CD4-positive, alpha-beta T cell (primary cell): ENCODE results near the gene PDXK. TPM values are rescaled to one million over a fixed set of nuclear protein-coding genes. Genes with fewer than 3 reads are reported as not detected.
A peak's percentile ranks its signal among the peaks of the same experiment; 100 is the strongest.

Experiments
- ATAC-seq: fragments of 200-7000 bp; cut with Tn5 transposase; one replicate; pipeline ENCODE4 v1.10.0; 2022; ENCODE audit warnings: mild to moderate bottlenecking; ENCODE audit not compliant: poor library complexity
- CTCF ChIA-PET: fragments of 350-600 bp; sonication (Branson Sonifier 250); formaldehyde crosslinking; loops from one replicate; lab custom pipeline; 2021; ENCODE audit warnings: antibody characterized with exemption, inconsistent platforms; lab: Charles Lee
- POLR2A ChIA-PET: fragments of 350-600 bp; sonication (Branson Sonifier 250); formaldehyde crosslinking; loops from one replicate; lab custom pipeline; 2021; ENCODE audit warnings: antibody characterized with exemption, inconsistent platforms; lab: Charles Lee
- DNase-seq, 14 experiments: peaks; one replicate each; pipeline ENCODE4 v3.0.0-alpha.2; 2013 to 2020; ENCODE audit warnings: mixed read lengths in 2 of 14
- H3K27ac ChIP-seq, 2 donors: one replicate each; pipeline versions ENCODE4 v1.5.1 to v1.7.0; 2013; ENCODE audit warnings: low read length in 2 of 2, low read depth in 1 of 2, mild to moderate bottlenecking in 1 of 2
- H3K27me3 ChIP-seq, 2 experiments: 1 replicate in 1 of 2; 2 replicates in 1 of 2; pipeline versions ENCODE4 v1.6.1 to v1.7.0; 2013; ENCODE audit warnings: low read length in 2 of 2, control low read depth in 1 of 2, mild to moderate bottlenecking in 1 of 2, moderate library complexity in 1 of 2; ENCODE audit not compliant: insufficient read depth in 2 of 2, control insufficient read depth in 1 of 2
- H3K36me3 ChIP-seq: one replicate; pipeline ENCODE4 v1.6.1; 2013; ENCODE audit warnings: low read length, control low read depth; ENCODE audit not compliant: insufficient read depth
- H3K4me1 ChIP-seq: one replicate; pipeline ENCODE4 v1.6.1; 2013; ENCODE audit warnings: low read length, control low read depth; ENCODE audit not compliant: insufficient read depth
- H3K4me3 ChIP-seq: one replicate; pipeline ENCODE4 v1.5.1; 2013; ENCODE audit warnings: mild to moderate bottlenecking, low read length, moderate library complexity
- H3K9me3 ChIP-seq, 2 experiments: 1 replicate in 1 of 2; 2 replicates in 1 of 2; pipeline versions ENCODE4 v1.6.1 to v1.7.0; 2013; ENCODE audit warnings: low read length in 2 of 2, mild to moderate bottlenecking in 2 of 2, control low read depth in 1 of 2, moderate library complexity in 1 of 2; ENCODE audit not compliant: control insufficient read depth in 1 of 2, insufficient read depth in 1 of 2
- H3K27ac Mint-ChIP-seq: one replicate; pipeline ENCODE4 v1.8.0; 2020; ENCODE audit warnings: mixed read lengths
- H3K27me3 Mint-ChIP-seq: one replicate; pipeline ENCODE4 v1.8.0; 2021; ENCODE audit warnings: mixed read lengths
- H3K36me3 Mint-ChIP-seq: one replicate; pipeline ENCODE4 v1.8.0; 2021; ENCODE audit warnings: low read depth, mixed read lengths
- H3K4me1 Mint-ChIP-seq: one replicate; pipeline ENCODE4 v1.8.0; 2021; ENCODE audit warnings: low read depth, mixed read lengths
- H3K4me3 Mint-ChIP-seq: one replicate; pipeline ENCODE4 v1.8.0; 2020; ENCODE audit warnings: mild to moderate bottlenecking, mixed read lengths
- H3K9me3 Mint-ChIP-seq: one replicate; pipeline ENCODE4 v1.8.0; 2020; ENCODE audit warnings: mixed read lengths
- intact Hi-C, 2 experiments: fragments of 100-400 bp; cut with DNase I in 1 of 2; cut with micrococcal nuclease in 1 of 2; formaldehyde crosslinking; loops; one replicate each; pipeline versions ENCODE4 v1.15.1 to v1.9.0; 2023 to 2025; cut with DNase I, micrococcal nuclease
- total RNA-seq, 174 experiments: library from RNA in 2 of 174; stranded (reverse) in 2 of 174; gene quantifications; one replicate each; pipeline ENCODE4 v1.2.3 and lab custom pipeline; 2021 to 2026
- TF ChIP-seq, protein P1 (sequence below): fragments of 200-600 bp; IDR thresholded peaks from one replicate; pipeline ENCODE4 v1.8.0; 2022; ENCODE audit warnings: antibody characterized with exemption, mild to moderate bottlenecking

Gene PDXK
- total RNA-seq, 2 experiments from 2014 or later, result 74.8 to 77.0 TPM

DNA sequence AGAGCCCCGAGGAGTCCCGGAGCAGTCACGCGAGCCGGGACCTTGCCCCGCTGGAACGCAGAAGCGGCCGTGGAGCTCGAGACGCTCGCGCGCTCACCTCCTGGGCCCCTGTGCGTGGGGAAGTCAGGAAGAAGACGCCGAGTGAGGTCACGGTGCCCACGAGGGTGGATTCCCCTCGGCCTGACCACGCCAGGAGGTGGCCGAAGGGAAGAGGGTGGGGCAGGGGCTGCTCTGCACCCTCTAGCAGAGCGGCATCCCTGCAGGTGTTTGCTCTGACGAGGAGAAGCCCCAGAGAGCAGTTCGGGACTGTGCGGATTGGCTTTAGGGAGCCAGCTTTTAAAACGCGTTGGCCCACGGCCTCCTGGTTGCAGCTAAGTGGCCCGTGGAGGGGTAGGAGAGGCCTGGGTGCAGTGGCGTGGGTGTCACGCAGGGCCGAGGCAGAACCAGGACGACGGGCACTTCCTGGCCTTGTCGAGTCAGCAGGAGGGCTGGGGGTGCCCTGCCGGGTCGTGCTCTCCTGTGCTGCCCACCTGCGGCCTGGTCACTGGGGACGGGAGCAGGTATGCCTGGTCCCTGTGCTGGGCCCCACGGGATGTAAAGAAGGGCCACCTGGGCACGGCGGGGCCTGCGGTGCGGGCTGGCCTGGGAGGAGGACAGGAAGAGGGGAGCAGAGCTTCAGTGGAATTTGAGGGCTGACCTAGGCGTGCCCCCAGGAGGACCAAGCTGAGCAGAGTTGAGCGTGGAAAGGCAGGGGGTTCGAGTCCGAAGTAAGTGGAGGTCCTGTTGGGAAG is 1.0 kb downstream of the PDXK start:
- H3K36me3 Mint-ChIP-seq, result peaks cover 3% of the 10 kb centered on the region
- intact Hi-C loops, result loop anchor here (2.0 to 10.0 kb wide), 4 partner anchors 13 to 245 kb away; partner anchors contain the start of gene CSTB (in 1 of the 2)
- CTCF ChIA-PET, result interaction anchor here (1.0 kb wide), 1 partner anchor 9 kb away, joined by 4 read pairs; no protein-coding TSS in a partner anchor
- H3K9me3 ChIP-seq, result no peaks in the 10 kb centered on the region
- POLR2A ChIA-PET, result interaction anchor here (0.5 to 2.1 kb wide), 6 partner anchors 9 to 1630 kb away, joined by 3 to 31 read pairs (median 8); partner anchors contain the start of genes HSF2BP and RRP1B
- peak overlapping the region; percentile 84 for H3K4me3 Mint-ChIP-seq
- H3K27ac Mint-ChIP-seq, result peak overlapping the region; percentile 71
- H3K27me3 ChIP-seq, result no peaks in the 10 kb centered on the region
- no peaks in the 10 kb centered on the region for H3K9me3 Mint-ChIP-seq
- DNase-seq, result peak in 4 of 14 experiments; percentile 21 to 73 (median 52)
- peak overlapping the region; percentile 94 for H3K4me3 ChIP-seq
- TF ChIP-seq, protein P1, sequence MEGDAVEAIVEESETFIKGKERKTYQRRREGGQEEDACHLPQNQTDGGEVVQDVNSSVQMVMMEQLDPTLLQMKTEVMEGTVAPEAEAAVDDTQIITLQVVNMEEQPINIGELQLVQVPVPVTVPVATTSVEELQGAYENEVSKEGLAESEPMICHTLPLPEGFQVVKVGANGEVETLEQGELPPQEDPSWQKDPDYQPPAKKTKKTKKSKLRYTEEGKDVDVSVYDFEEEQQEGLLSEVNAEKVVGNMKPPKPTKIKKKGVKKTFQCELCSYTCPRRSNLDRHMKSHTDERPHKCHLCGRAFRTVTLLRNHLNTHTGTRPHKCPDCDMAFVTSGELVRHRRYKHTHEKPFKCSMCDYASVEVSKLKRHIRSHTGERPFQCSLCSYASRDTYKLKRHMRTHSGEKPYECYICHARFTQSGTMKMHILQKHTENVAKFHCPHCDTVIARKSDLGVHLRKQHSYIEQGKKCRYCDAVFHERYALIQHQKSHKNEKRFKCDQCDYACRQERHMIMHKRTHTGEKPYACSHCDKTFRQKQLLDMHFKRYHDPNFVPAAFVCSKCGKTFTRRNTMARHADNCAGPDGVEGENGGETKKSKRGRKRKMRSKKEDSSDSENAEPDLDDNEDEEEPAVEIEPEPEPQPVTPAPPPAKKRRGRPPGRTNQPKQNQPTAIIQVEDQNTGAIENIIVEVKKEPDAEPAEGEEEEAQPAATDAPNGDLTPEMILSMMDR, result no peak
- peak; percentile 30 for ATAC-seq
- peak overlapping the region; percentile 15 to 53 for H3K27ac ChIP-seq
- peaks cover 28% of the 10 kb centered on the region for H3K4me1 Mint-ChIP-seq
- no peaks in the 10 kb centered on the region for H3K27me3 Mint-ChIP-seq
- peaks cover 38% of the 10 kb centered on the region for H3K4me1 ChIP-seq
- H3K36me3 ChIP-seq, result peaks cover 13% of the 10 kb centered on the region

DNA sequence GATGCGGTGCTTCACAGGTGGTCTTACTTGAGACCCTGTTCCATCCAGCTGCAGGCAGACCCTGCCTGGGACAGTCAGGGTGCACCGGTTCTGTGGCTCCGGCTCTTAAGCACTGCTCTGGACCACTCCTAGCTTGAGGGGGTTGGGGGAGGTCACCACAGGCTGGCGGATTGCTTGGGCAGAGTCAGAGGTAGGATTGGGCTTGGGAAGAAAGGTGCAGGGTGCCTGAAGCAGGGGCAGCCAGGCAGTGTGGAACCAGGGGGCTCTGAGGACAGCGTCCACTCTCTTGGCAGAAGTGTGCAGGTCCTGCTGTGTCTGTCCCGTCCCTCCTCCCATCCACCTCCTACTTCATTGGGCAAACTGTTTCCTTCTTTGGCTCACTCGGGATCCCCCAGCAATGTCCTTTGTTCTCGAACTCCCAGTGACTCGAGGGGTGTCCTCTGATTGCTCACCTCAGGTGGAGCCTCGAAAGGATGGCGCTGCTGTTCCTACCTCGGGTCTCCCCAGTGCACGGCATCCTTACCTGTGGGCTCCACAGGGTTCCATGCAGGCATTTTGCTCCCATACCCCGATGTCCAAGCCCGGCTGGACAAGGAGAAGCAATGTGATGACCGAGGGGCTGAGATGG is 1.7 kb downstream of the PDXK start:
- peaks cover 43% of the 10 kb centered on the region for H3K4me1 ChIP-seq
- Mint-ChIP-seq H3K36me3 (peaks cover 3% of the 10 kb centered on the region), H3K27ac (peak overlapping the region; percentile 71), H3K4me1 (peaks cover 31% of the 10 kb centered on the region), H3K27me3 (no peaks in the 10 kb centered on the region), H3K4me3 (peak overlapping the region; percentile 84), H3K9me3 (no peaks in the 10 kb centered on the region)
- ChIA-PET POLR2A (interaction anchor here (0.6 to 2.1 kb wide), 3 partner anchors 8 to 1110 kb away, joined by 4 to 31 read pairs (median 22); partner anchors contain the start of genes HSF2BP and RRP1B), CTCF (no interaction called here)
- no peaks in the 10 kb centered on the region for H3K9me3 ChIP-seq
- no peak for ATAC-seq
- H3K36me3 ChIP-seq, result peaks cover 13% of the 10 kb centered on the region
- H3K27ac ChIP-seq, result no peak overlapping the region
- DNase-seq, result no peak
- H3K4me3 ChIP-seq, result peak overlapping the region; percentile 94
- TF ChIP-seq, protein P1, result no peak
- intact Hi-C loops, result loop anchor here in 1 of 2 experiments (5.0 to 10.0 kb wide), 3 partner anchors 57 to 244 kb away; partner anchors contain the start of gene CSTB
- H3K27me3 ChIP-seq, result no peaks in the 10 kb centered on the region

GRCh38 chr21:43721206-43721605 is 2.3 kb downstream of the PDXK start:
- DNase-seq, result no peak
- peaks cover 13% of the 10 kb centered on the region for H3K36me3 ChIP-seq
- H3K9me3 ChIP-seq, result no peaks in the 10 kb centered on the region
- TF ChIP-seq, protein P1, result no peak
- no peak overlapping the region for H3K27ac ChIP-seq
- intact Hi-C loops, result loop anchor here in 1 of 2 experiments (5.0 to 10.0 kb wide), 3 partner anchors 56 to 244 kb away; partner anchors contain the start of gene CSTB
- H3K4me1 Mint-ChIP-seq, result peaks cover 35% of the 10 kb centered on the region
- ChIA-PET POLR2A (interaction anchor here (1.3 kb wide), 1 partner anchor 747 kb away, joined by 3 read pairs; the partner anchor contains the start of gene PKNOX1), CTCF (no interaction called here)
- H3K4me3 ChIP-seq, result no peak overlapping the region
- peaks cover 8% of the 10 kb centered on the region for H3K36me3 Mint-ChIP-seq
- no peaks in the 10 kb centered on the region for H3K9me3 Mint-ChIP-seq
- H3K4me3 Mint-ChIP-seq, result peak overlapping the region; percentile 84
- ATAC-seq, result no peak
- no peaks in the 10 kb centered on the region for H3K27me3 ChIP-seq
- H3K4me1 ChIP-seq, result peaks cover 48% of the 10 kb centered on the region
- H3K27me3 Mint-ChIP-seq, result no peaks in the 10 kb centered on the region
- H3K27ac Mint-ChIP-seq, result peak overlapping the region; percentile 71
